ENCODE results near the gene PCK1.

DNA sequence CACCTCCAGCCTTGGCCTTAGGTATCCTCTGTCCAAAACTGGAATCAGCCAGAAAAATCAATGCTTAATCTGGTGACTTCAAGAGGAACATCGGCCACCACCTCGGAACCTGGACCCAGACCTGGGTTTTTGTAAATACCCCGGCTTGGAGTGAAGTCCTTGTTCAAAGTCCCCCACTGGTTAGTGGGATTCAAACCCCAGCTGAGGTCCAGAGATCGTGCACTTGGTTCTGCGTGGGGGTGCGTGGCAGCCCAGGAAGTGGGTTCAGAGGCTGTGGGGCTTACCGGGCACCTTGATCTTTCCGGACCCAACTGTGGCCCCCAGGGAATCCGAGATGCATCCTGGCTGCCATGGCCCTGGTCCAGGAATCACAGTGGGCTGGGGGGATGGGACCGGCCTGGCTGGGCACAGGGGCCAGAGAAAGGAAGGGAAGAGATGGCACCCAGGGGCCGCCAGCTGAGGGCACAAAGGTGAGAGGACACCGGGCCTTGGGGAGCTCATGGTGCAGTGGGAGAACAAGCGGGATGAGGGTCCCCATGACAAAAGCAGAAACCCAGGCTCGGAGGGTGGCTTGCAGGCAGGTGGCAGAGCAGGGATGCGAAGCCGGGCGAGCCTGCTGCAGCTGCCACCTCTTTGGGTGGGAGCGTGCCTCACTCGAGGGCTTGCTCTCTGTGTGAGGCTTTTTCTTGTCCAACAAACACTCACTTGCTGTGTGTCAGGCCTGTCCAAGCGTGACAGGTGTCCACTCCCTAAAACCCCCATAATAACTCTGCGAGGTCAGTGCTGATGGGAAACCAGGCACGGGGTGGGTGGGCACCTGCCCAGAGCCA, 31.6 kb downstream of the PCK1 start:
- TF ChIP-seq, protein P1, sequence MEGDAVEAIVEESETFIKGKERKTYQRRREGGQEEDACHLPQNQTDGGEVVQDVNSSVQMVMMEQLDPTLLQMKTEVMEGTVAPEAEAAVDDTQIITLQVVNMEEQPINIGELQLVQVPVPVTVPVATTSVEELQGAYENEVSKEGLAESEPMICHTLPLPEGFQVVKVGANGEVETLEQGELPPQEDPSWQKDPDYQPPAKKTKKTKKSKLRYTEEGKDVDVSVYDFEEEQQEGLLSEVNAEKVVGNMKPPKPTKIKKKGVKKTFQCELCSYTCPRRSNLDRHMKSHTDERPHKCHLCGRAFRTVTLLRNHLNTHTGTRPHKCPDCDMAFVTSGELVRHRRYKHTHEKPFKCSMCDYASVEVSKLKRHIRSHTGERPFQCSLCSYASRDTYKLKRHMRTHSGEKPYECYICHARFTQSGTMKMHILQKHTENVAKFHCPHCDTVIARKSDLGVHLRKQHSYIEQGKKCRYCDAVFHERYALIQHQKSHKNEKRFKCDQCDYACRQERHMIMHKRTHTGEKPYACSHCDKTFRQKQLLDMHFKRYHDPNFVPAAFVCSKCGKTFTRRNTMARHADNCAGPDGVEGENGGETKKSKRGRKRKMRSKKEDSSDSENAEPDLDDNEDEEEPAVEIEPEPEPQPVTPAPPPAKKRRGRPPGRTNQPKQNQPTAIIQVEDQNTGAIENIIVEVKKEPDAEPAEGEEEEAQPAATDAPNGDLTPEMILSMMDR (IDR thresholded peaks at IDR 0.05): no peak
- TF ChIP-seq POLR2AphosphoS5 (IDR thresholded peaks at IDR 0.05) (no peak), POLR2A (IDR thresholded peaks at IDR 0.05) (no peak), EP300 (IDR thresholded peaks at IDR 0.05) (no peak)

Data from suprapubic skin (tissue), 4 donors.